Upper lobe of right lung (tissue), 1 donor: ENCODE data around the gene RFWD3. TPM values are rescaled to one million over a fixed set of nuclear protein-coding genes. Genes with fewer than 3 reads are reported as not detected.

ENCODE experiments used
- ATAC-seq: fragments of 200-7000 bp; cut with Tn5 transposase; one replicate; pipeline ENCODE4 v1.9.1; 2020; ENCODE audit warnings: mild to moderate bottlenecking, moderate library complexity
- DNase-seq: peaks from one replicate; pipeline ENCODE4 v3.0.0-alpha.2; 2020
- H3K27ac ChIP-seq: fragments of 200-600 bp; one replicate; pipeline ENCODE4 v1.8.0; 2022
- H3K27me3 ChIP-seq: fragments of 200-600 bp; one replicate; pipeline ENCODE4 v1.8.0; 2022; ENCODE audit warnings: mild to moderate bottlenecking
- H3K36me3 ChIP-seq: fragments of 200-600 bp; one replicate; pipeline ENCODE4 v1.8.0; 2022
- H3K4me1 ChIP-seq: fragments of 200-600 bp; one replicate; pipeline ENCODE4 v1.8.0; 2022
- H3K4me3 ChIP-seq: fragments of 200-600 bp; one replicate; pipeline ENCODE4 v1.8.0; 2022; ENCODE audit warnings: mild to moderate bottlenecking
- H3K9me3 ChIP-seq: fragments of 200-600 bp; one replicate; pipeline ENCODE4 v1.8.0; 2022
- intact Hi-C: fragments of 100-400 bp; cut with DNase I; formaldehyde crosslinking; loops from one replicate; pipeline ENCODE4 v1.11.0; 2022
- total RNA-seq: library from RNA; stranded (reverse); fragmentation: NEBNext Ultra II Directional; extraction: Animal tissue kit (Norgen Biotek cat#: 25700); gene quantifications from one replicate; pipeline ENCODE4 v1.2.1, GENCODE V29; 2021
- TF ChIP-seq, protein P1 (sequence below): fragments of 200-600 bp; IDR thresholded peaks from one replicate; pipeline ENCODE4 v1.8.0; 2022; ENCODE audit warnings: antibody characterized with exemption
- donor health status: DM: no; HTN: yes; CAD: no; lungs with severe emphysema.

Gene RFWD3
- total RNA-seq, 1 donor from 2014 or later, result 16.7 TPM

DNA sequence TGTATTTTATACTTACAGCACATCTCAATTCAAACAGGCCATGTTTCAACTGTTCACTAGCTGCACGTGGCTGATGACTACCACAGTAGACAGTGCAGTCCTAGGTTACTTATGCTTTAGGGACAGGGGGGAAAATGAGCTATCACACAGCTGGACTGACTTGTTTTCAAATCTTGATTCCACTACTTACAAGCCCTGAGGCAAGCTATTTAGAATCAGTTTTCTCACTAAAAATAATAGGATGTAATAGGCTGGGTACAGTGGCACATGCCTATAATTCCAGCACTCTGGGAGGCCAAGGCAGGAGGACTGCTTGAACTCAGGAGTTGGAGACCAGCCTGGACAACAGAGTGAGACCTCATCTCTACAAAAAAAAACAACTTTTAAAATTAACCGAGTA, 70.1 kb downstream of the RFWD3 start:
- no peak for ATAC-seq
- TF ChIP-seq, protein P1, sequence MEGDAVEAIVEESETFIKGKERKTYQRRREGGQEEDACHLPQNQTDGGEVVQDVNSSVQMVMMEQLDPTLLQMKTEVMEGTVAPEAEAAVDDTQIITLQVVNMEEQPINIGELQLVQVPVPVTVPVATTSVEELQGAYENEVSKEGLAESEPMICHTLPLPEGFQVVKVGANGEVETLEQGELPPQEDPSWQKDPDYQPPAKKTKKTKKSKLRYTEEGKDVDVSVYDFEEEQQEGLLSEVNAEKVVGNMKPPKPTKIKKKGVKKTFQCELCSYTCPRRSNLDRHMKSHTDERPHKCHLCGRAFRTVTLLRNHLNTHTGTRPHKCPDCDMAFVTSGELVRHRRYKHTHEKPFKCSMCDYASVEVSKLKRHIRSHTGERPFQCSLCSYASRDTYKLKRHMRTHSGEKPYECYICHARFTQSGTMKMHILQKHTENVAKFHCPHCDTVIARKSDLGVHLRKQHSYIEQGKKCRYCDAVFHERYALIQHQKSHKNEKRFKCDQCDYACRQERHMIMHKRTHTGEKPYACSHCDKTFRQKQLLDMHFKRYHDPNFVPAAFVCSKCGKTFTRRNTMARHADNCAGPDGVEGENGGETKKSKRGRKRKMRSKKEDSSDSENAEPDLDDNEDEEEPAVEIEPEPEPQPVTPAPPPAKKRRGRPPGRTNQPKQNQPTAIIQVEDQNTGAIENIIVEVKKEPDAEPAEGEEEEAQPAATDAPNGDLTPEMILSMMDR, result no peak
- peaks cover 13% of the 10 kb centered on the region for H3K36me3 ChIP-seq

GRCh38 chr16:74592847-74593246, 73.8 kb downstream of the RFWD3 start:
- Histone ChIP-seq H3K27me3 (no peaks in the 10 kb centered on the region), H3K4me1 (peaks cover 4% of the 10 kb centered on the region), H3K9me3 (no peaks in the 10 kb centered on the region), H3K36me3 (peaks cover 13% of the 10 kb centered on the region), H3K27ac (no peak overlapping the region), H3K4me3 (no peak overlapping the region)
- no peak for ATAC-seq
- TF ChIP-seq, protein P1, result no peak
- intact Hi-C loops, result no loop called here
- no peak for DNase-seq

More for the DNA sequence above, 70.1 kb downstream of the RFWD3 start:
- Histone ChIP-seq H3K4me3 (no peak overlapping the region), H3K27me3 (no peaks in the 10 kb centered on the region), H3K4me1 (peaks cover 12% of the 10 kb centered on the region), H3K27ac (no peak overlapping the region), H3K9me3 (no peaks in the 10 kb centered on the region)
- intact Hi-C loops, result no loop called here
- no peak for DNase-seq

DNA sequence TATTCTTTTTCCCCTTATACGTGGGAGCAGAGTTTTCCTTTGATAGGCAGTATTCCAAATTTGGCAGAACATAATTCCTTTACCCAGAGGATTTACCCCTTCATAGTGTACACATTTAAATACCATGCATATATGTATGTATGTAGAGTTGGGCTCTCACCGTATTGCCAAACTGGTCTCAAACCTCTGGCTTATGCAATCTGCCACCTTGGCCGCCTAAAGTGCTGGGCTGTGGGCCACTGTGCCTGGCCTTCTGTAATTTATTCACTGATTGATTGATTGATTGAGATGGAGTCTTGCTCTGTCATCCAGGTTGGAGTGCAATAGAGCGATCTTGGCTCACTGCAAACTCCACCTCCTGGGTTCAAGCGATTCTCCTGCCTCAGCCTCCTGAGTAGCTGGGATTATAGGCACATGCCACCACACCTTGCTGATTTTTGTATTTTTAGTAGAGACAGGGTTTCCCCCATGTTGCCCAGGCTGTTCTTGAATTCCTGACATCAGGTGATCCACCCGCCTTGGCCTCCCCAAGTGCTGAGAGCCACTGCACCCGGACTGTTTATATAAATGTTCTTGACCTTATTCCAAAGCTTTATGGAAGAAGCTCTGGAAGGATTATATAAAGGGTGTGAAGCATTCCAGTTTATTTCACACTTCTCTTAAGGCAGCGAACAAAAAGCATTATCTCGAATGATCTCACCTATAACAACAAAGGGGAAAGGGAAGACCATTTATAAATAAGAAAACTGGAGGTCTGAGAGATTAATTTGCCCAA, 74.6 kb downstream of the RFWD3 start:
- DNase-seq (no peak), ATAC-seq (peak; percentile 19)
- TF ChIP-seq, protein P1, result no peak
- no peaks in the 10 kb centered on the region for H3K9me3 ChIP-seq
- intact Hi-C loops, result no loop called here
- no peak overlapping the region for H3K27ac ChIP-seq
- H3K4me3 ChIP-seq, result no peak overlapping the region
- H3K36me3 ChIP-seq, result peaks cover 11% of the 10 kb centered on the region
- no peaks in the 10 kb centered on the region for H3K27me3 ChIP-seq
- peaks cover 4% of the 10 kb centered on the region for H3K4me1 ChIP-seq

DNA sequence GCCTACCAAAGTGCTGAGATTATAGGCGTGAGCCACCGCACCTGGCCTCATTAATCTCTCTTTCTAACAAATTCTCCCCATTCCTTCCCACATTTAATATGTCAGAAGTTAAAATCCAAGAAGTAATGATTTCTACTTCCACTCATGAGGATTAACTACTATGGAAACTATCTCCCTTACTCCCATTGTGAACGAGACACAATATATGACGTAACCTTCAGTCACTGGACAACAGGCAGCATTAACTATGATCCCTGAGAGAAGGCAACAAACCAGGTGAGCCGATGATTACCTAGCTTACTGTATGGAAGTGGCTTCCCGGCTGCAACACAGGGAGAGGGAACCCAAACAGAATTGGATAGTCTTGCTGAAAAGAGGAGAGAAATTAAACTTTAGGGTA, 79.7 kb downstream of the RFWD3 start:
- Histone ChIP-seq H3K27ac (no peak overlapping the region), H3K9me3 (no peaks in the 10 kb centered on the region), H3K4me3 (no peak overlapping the region), H3K36me3 (no peaks in the 10 kb centered on the region), H3K4me1 (no peaks in the 10 kb centered on the region), H3K27me3 (no peaks in the 10 kb centered on the region)
- TF ChIP-seq, protein P1, result no peak
- DNase-seq, result no peak
- intact Hi-C loops, result no loop called here
- ATAC-seq, result no peak

DNA sequence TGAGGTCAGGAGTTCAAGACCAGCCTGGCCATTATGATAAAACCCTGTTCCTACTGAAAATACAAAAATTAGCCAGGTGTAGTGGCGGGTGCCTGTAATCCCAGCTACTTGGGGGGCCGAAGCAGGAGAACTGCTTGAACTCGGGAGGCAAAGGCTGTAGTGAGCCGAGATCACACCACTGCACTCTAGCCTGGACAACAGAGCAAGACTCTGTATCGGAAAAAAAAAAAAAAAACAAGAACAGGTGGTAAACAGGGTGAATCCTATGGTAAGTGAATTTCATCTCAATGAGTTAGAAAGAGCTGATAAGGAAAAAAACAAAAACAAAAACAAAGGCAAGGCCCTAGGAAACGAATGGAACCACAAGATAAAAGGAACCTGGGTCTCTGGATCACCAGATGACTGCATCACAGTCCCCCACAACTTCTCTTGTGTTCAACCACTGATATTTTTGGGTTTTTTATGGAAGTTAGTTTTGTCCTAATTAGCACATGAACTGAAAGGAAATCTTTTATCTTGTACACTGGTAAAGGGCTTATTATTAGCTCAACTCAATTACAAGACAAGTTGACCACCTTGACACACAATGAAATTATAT, 80.7 kb downstream of the RFWD3 start:
- Histone ChIP-seq H3K4me3 (no peak overlapping the region), H3K9me3 (no peaks in the 10 kb centered on the region), H3K4me1 (peaks cover under 1% of the 10 kb centered on the region), H3K36me3 (no peaks in the 10 kb centered on the region), H3K27me3 (no peaks in the 10 kb centered on the region), H3K27ac (no peak overlapping the region)
- DNase-seq (no peak), ATAC-seq (no peak)
- TF ChIP-seq, protein P1, result no peak
- intact Hi-C loops, result no loop called here
